ENCODE results near the gene LRMDA.

Gene LRMDA

GRCh38 chr10:76001019-76001418, 569.6 kb downstream of the LRMDA start:
- TF ChIP-seq CTCF (IDR thresholded peaks at IDR 0.05; ENCODE audit: insufficient read depth, low read length, poor library complexity, severe bottlenecking) (no peak), EZH2phosphoT487 (conservative IDR thresholded peaks at IDR 0.05; ENCODE audit: low read length) (no peak)
- Histone ChIP-seq H3K4me3 (ENCODE audit: insufficient read depth, low read length, poor library complexity, severe bottlenecking) (no peak overlapping the region), H3K36me3 (ENCODE audit: low read length) (no peaks in the 10 kb centered on the region)

GRCh38 chr10:76001461-76001860, 570.0 kb downstream of the LRMDA start:
- no peak overlapping the region for H3K4me3 ChIP-seq (ENCODE audit: insufficient read depth, low read length, poor library complexity, severe bottlenecking)
- H3K4me2 ChIP-seq (ENCODE audit: low read depth, low read length, poor library complexity, severe bottlenecking) = no peak overlapping the region
- no peaks in the 10 kb centered on the region for H3K79me2 ChIP-seq (ENCODE audit: insufficient read depth, low read length)
- TF ChIP-seq EZH2phosphoT487 (conservative IDR thresholded peaks at IDR 0.05; ENCODE audit: low read length) (no peak), CTCF (IDR thresholded peaks at IDR 0.05; ENCODE audit: insufficient read depth, low read length, poor library complexity, severe bottlenecking) (no peak)
- H3F3A ChIP-seq (ENCODE audit: insufficient read depth) = no peaks in the 10 kb centered on the region
- H3K9me2 ChIP-seq (replicated peaks; ENCODE audit: insufficient read depth, low read length) = no peaks in the 10 kb centered on the region
- H3K27ac ChIP-seq (ENCODE audit: low read depth, low read length) = no peak overlapping the region
- no peaks in the 10 kb centered on the region for H4K20me1 ChIP-seq (ENCODE audit: low read depth, low read length)
- no peaks in the 10 kb centered on the region for H3K36me3 ChIP-seq (ENCODE audit: low read length)
- no peak overlapping the region for H3K9ac ChIP-seq (ENCODE audit: low read length)
- no peaks in the 10 kb centered on the region for H3K27me3 ChIP-seq (ENCODE audit: low read length)
- H2AFZ ChIP-seq (ENCODE audit: low read depth, low read length, severe bottlenecking) = no peak overlapping the region
- no peaks in the 10 kb centered on the region for H3K9me3 ChIP-seq (ENCODE audit: insufficient read depth, low read length)

More at GRCh38 chr10:76001019-76001418, 569.6 kb downstream of the LRMDA start:
- Histone ChIP-seq H3F3A (ENCODE audit: insufficient read depth) (no peaks in the 10 kb centered on the region), H3K4me2 (ENCODE audit: low read depth, low read length, poor library complexity, severe bottlenecking) (no peak overlapping the region), H3K9ac (ENCODE audit: low read length) (no peak overlapping the region), H3K9me2 (replicated peaks; ENCODE audit: insufficient read depth, low read length) (no peaks in the 10 kb centered on the region), H3K27me3 (ENCODE audit: low read length) (no peaks in the 10 kb centered on the region), H4K20me1 (ENCODE audit: low read depth, low read length) (no peaks in the 10 kb centered on the region), H2AFZ (ENCODE audit: low read depth, low read length, severe bottlenecking) (no peak overlapping the region), H3K79me2 (ENCODE audit: insufficient read depth, low read length) (no peaks in the 10 kb centered on the region), H3K9me3 (ENCODE audit: insufficient read depth, low read length) (no peaks in the 10 kb centered on the region), H3K27ac (ENCODE audit: low read depth, low read length) (no peak overlapping the region)

- H3K36me3 ChIP-seq (ENCODE audit: low read length) = no peaks in the 10 kb centered on the region
- no peak overlapping the region for H3K4me3 ChIP-seq (ENCODE audit: insufficient read depth, low read length, poor library complexity, severe bottlenecking)
- H3K9ac ChIP-seq (ENCODE audit: low read length) = no peak overlapping the region
- TF ChIP-seq EZH2phosphoT487 (conservative IDR thresholded peaks at IDR 0.05; ENCODE audit: low read length) (no peak), CTCF (IDR thresholded peaks at IDR 0.05; ENCODE audit: insufficient read depth, low read length, poor library complexity, severe bottlenecking) (no peak)
- H3K4me2 ChIP-seq (ENCODE audit: low read depth, low read length, poor library complexity, severe bottlenecking) = no peak overlapping the region
- H2AFZ ChIP-seq (ENCODE audit: low read depth, low read length, severe bottlenecking) = no peak overlapping the region
- no peaks in the 10 kb centered on the region for H3K9me3 ChIP-seq (ENCODE audit: insufficient read depth, low read length)
- no peaks in the 10 kb centered on the region for H3F3A ChIP-seq (ENCODE audit: insufficient read depth)
- H3K79me2 ChIP-seq (ENCODE audit: insufficient read depth, low read length) = no peaks in the 10 kb centered on the region
- no peaks in the 10 kb centered on the region for H3K9me2 ChIP-seq (replicated peaks; ENCODE audit: insufficient read depth, low read length)
- H4K20me1 ChIP-seq (ENCODE audit: low read depth, low read length) = no peaks in the 10 kb centered on the region
- no peaks in the 10 kb centered on the region for H3K27me3 ChIP-seq (ENCODE audit: low read length)
- no peak overlapping the region for H3K27ac ChIP-seq (ENCODE audit: low read depth, low read length)
Measured at GRCh38 chr10:76002262-76002854, 570.9 kb downstream of the LRMDA start.

All from SU-DHL-6 (cell line).